GM21515 (cell line): ENCODE measurements around the gene ANKRD18A.
"Not testable (repeated sequence)": the region's sequence is repeated elsewhere in the genome, so short reads cannot be mapped to it uniquely, and the experiment has no call there.

ENCODE experiments used
- ATAC-seq: cut with Tn5 transposase; IDR thresholded peaks from one replicate; pipeline ENCODE4 v1.9.1; 2021; ENCODE audit not compliant: unreplicated experiment

The ANKRD18A gene

GRCh38 chr9:38546497-38547163 lies 73.8 kb downstream of the ANKRD18A start:
- not testable (repeated sequence) for ATAC-seq

GRCh38 chr9:38540535-38540934 lies 79.9 kb downstream of the ANKRD18A start:
- ATAC-seq: not testable (repeated sequence)

- ATAC-seq: no peak
Observed at GRCh38 chr9:38529317-38529716, 91.1 kb downstream of the ANKRD18A start.

- no peak for ATAC-seq
Observed at GRCh38 chr9:38527503-38527902, 92.9 kb downstream of the ANKRD18A start.

- ATAC-seq: no peak
Observed at GRCh38 chr9:38526591-38526990, 93.8 kb downstream of the ANKRD18A start.

- no peak for ATAC-seq
Observed at GRCh38 chr9:38523121-38523520, 97.3 kb downstream of the ANKRD18A start.

GRCh38 chr9:38521762-38522161 lies 98.6 kb downstream of the ANKRD18A start:
- ATAC-seq: no peak
